Heart right ventricle (tissue), 16 donors: Measurements from ENCODE around the gene HIVEP2. TPM values are rescaled to one million over a fixed set of nuclear protein-coding genes. Genes with fewer than 3 reads are reported as not detected.

Experiments used
- ATAC-seq, 8 donors: fragments of 200-7000 bp; cut with Tn5 transposase; one replicate each; pipeline ENCODE4 v1.9.1; 2020; ENCODE audit warnings: mild to moderate bottlenecking in 8 of 8, moderate library complexity in 8 of 8, moderate number of reproducible peaks in 1 of 8
- DNase-seq, 2 donors: peaks; one replicate each; pipeline ENCODE4 v3.0.0-alpha.2; 2020
- H3K27ac ChIP-seq, 10 donors: fragments of 200-600 bp; sonication (generic) in 2 of 10; one replicate each; pipeline versions ENCODE4 v1.5.0 to v1.8.0; 2020 to 2022; ENCODE audit warnings: mild to moderate bottlenecking in 3 of 10
- H3K27me3 ChIP-seq, 7 donors: fragments of 200-600 bp; one replicate each; pipeline ENCODE4 v1.8.0; 2021 to 2022; ENCODE audit warnings: mild to moderate bottlenecking in 2 of 7
- H3K36me3 ChIP-seq, 9 donors: fragments of 200-600 bp; sonication (generic) in 1 of 9; one replicate each; pipeline versions ENCODE4 v1.5.0 to v1.8.0; 2020 to 2022; ENCODE audit warnings: mild to moderate bottlenecking in 2 of 9
- H3K4me1 ChIP-seq, 9 donors: fragments of 200-600 bp; sonication (generic) in 1 of 9; one replicate each; pipeline versions ENCODE4 v1.5.0 to v1.8.0; 2020 to 2022; ENCODE audit warnings: mild to moderate bottlenecking in 4 of 9
- H3K4me3 ChIP-seq, 10 donors: fragments of 200-600 bp; sonication (generic) in 2 of 10; one replicate each; pipeline versions ENCODE4 v1.5.0 to v1.8.0; 2020 to 2022; ENCODE audit warnings: mild to moderate bottlenecking in 7 of 10, moderate library complexity in 2 of 10
- H3K9me3 ChIP-seq, 11 donors: fragments of 200-600 bp in 10 of 11; sonication (generic) in 2 of 11; one replicate each; pipeline versions ENCODE4 v1.5.0 to v1.8.0; 2013 to 2022; ENCODE audit warnings: mild to moderate bottlenecking in 2 of 11, control low read depth in 1 of 11, moderate library complexity in 1 of 11
- CTCF ChIP-seq, 9 donors: fragments of 200-600 bp; sonication (generic) in 2 of 9; IDR thresholded peaks; one replicate each; pipeline versions ENCODE4 v1.5.0 to v1.8.0; 2021 to 2022; ENCODE audit warnings: antibody characterized with exemption in 9 of 9, mild to moderate bottlenecking in 5 of 9, moderate library complexity in 1 of 9
- WGBS, 2 donors: extraction: QIAGEN DNeasy Blood & Tissue Kit; methylation state at CpG; one replicate each; pipeline ENCODE4 v1.1.7; 2013; ENCODE audit warnings: inconsistent platforms in 1 of 2; 5-methylcytosine and 5-hydroxymethylcytosine counted together
- intact Hi-C, 10 donors: fragments of 100-400 bp; cut with DNase I; formaldehyde crosslinking; loops; one replicate each; pipeline versions ENCODE4 v1.11.1 to v1.14.2; 2022
- polyA plus RNA-seq, 2 donors: library from polyadenylated mRNA; stranded (reverse); fragments of 200-250 nt; gene quantifications; one replicate each; pipeline ENCODE4 v1.2.3, GENCODE V29; 2013
- total RNA-seq, 10 donors: library from RNA; stranded (reverse); fragmentation: NEBNext Ultra II Directional in 3 of 10; extraction: Animal tissue kit (Norgen Biotek cat#: 25700) in 3 of 10; gene quantifications; one replicate each; pipeline versions ENCODE4 v1.2.1 to v1.2.4, GENCODE V29; 2021 to 2023
- donor health status: Arrhythmogenic right ventricular cardiomyopathy.
- donor health status: ischemic (EF 13 %, LVEDD 7.1; RV severe dilation, severe dysfunction).
- donor health status: healthy with polysubstance abuse.
- donor health status: DM: no; HTN: yes; CAD: no.
- donor health status: DM: no; HTN: no; CAD: no.
- donor health status: ischemic (EF 25% LVEDD 6.9; RV normal size, moderate dysfunction).
- donor health status: ischemic (EF 25% LVEDD 5.7; RV mildly dilated, moderate dysfunction).
- donor health status: healthy.
- donor health status: DM: yes; HTN: yes; CAD: no.
- donor health status: Ischemic cardiomyopathy.
- donor health status: ischemic (EF 35%, LVEDD 5.7; RV mildly dilated, moderate dysfunction).
- donor health status: nonischemic (EF 11% LVEDD 7.7; RV severe dilation, severe dysfunction).
- donor health status: DM: yes; HTN: yes; CAD: no.
- donor health status: PGD.
- donor health status: ischemic (EF 29% LVEDD 5.4; RV normal size, mild dysfunction).
- donor health status: nonischemic (EF 23%, LVEDD 6.1; RV moderate dilation, normal function).

The HIVEP2 gene
- total and polyA plus RNA-seq, 12 donors, result 2.1 to 31.6 (median 21.2) TPM

DNA sequence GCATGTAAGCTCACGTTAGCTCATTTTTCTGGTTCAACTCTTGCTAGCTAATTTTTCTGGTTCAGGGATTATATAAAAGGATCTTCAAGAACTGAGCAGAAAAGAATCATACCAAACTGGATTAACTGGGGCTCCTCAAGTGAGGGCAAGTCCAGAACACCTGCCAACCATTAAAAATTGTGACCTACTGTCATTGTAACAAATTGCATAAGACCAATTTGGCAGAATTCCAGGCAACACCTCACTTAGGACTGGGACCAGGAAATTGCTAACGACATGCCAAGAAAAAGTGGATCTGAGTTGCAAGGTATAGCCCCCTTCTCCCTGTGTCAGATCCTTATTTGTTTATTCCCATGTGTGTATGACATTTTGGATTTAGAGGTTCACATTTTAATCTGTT, 216.6 kb downstream of the HIVEP2 start:
- Histone ChIP-seq H3K4me1 (peaks cover 0 to 19% (median 16%) of the 10 kb centered on the region in 9 donors), H3K36me3 (no peaks in the 10 kb centered on the region), H3K27ac (no peak overlapping the region), H3K9me3 (peaks cover 0 to 3% (median 0%) of the 10 kb centered on the region in 11 donors), H3K4me3 (peak overlapping the region in 1 of 10 donors; percentile 4), H3K27me3 (no peaks in the 10 kb centered on the region)
- intact Hi-C loops, result no loop called here
- 49 to 54% methylated on average over 2 of the region's 2 CpGs for WGBS, 2 donors
- no peak for ATAC-seq
- TF ChIP-seq CTCF (IDR thresholded peaks at IDR 0.05), result no peak
- no peak for DNase-seq

GRCh38 chr6:142726616-142727015, 218.4 kb downstream of the HIVEP2 start:
- DNase-seq, result no peak

GRCh38 chr6:142725024-142725770, 219.8 kb downstream of the HIVEP2 start:
- H3K36me3 ChIP-seq, result no peaks in the 10 kb centered on the region
- TF ChIP-seq CTCF (IDR thresholded peaks at IDR 0.05), result no peak
- ATAC-seq (no peak), DNase-seq (no peak)
- no peaks in the 10 kb centered on the region for H3K9me3 ChIP-seq
- H3K27ac ChIP-seq, result no peak overlapping the region
- 78 to 80% methylated on average over 5 of the region's 5 CpGs for WGBS, 2 donors
- peaks cover 0 to 32% (median 16%) of the 10 kb centered on the region in 9 donors for H3K4me1 ChIP-seq
- intact Hi-C loops, result no loop called here
- no peaks in the 10 kb centered on the region for H3K27me3 ChIP-seq
- H3K4me3 ChIP-seq, result no peak overlapping the region

More at GRCh38 chr6:142726616-142727015, 218.4 kb downstream of the HIVEP2 start:
- ATAC-seq, result no peak
- H3K27me3 ChIP-seq, result no peaks in the 10 kb centered on the region
- H3K4me3 ChIP-seq, result no peak overlapping the region
- H3K27ac ChIP-seq, result no peak overlapping the region
- no peaks in the 10 kb centered on the region for H3K36me3 ChIP-seq
- TF ChIP-seq CTCF (IDR thresholded peaks at IDR 0.05), result no peak
- peaks cover 0 to 30% (median 16%) of the 10 kb centered on the region in 9 donors for H3K4me1 ChIP-seq
- intact Hi-C loops, result no loop called here
- WGBS, 2 donors, result 95 to 97% methylated on average over 6 of the region's 6 CpGs
- H3K9me3 ChIP-seq, result no peaks in the 10 kb centered on the region

DNA sequence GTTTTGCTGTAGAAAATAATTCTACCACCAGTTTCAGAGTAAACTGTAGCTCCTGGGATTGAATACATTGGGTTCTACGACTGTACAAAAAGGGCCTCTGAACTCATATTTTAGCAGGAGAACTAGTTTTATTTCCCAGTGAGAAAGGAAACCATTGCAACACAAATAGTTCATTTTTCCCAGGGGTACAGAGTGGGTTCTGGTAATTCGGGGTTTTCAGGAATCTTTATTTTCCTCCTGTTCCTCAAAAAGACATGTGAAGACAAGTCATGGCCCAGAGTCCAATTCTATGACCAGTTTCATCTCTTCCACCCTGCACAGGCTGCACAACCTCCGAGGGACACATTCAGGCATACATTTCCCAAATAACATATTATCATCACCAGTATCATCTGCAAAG, 222.1 kb downstream of the HIVEP2 start:
- Histone ChIP-seq H3K9me3 (peaks cover 0 to 20% (median 16%) of the 10 kb centered on the region in 11 donors), H3K27ac (no peak overlapping the region), H3K4me3 (no peak overlapping the region), H3K27me3 (no peaks in the 10 kb centered on the region), H3K36me3 (no peaks in the 10 kb centered on the region), H3K4me1 (peaks cover 0 to 14% (median 0%) of the 10 kb centered on the region in 9 donors)
- intact Hi-C loops, result no loop called here
- no peak for TF ChIP-seq CTCF (IDR thresholded peaks at IDR 0.05)
- DNase-seq (no peak), ATAC-seq (no peak)
- 77 to 78% methylated on average over 3 of the region's 3 CpGs for WGBS, 2 donors
